Natural killer cell (primary cell): ENCODE measurements around the gene SIGLECL1. TPM values are rescaled to one million over a fixed set of nuclear protein-coding genes. Genes with fewer than 3 reads are reported as not detected.

Source experiments
- ATAC-seq, 3 donors: fragments of 150-1000 bp in 2 of 3; fragments of 200-7000 bp in 1 of 3; cut with Tn5 transposase; 1 replicate in 1 of 3; 2 replicates in 2 of 3; pipeline ENCODE4 v1.10.0; 2021; ENCODE audit warnings: mild to moderate bottlenecking in 2 of 3, moderate library complexity in 2 of 3
- DNase-seq, 2 donors: peaks; one replicate each; pipeline versions ENCODE4 v3.0.0 to v3.0.0-alpha.2; 2013 to 2021; ENCODE audit warnings: mixed read lengths in 1 of 2
- H3K27ac ChIP-seq: one replicate; pipeline ENCODE4 v1.5.1; 2013; ENCODE audit warnings: mild to moderate bottlenecking, low read length
- H3K27me3 ChIP-seq: one replicate; pipeline ENCODE4 v1.6.1; 2013; ENCODE audit warnings: low read length; ENCODE audit not compliant: control insufficient read depth, insufficient read depth
- H3K36me3 ChIP-seq: one replicate; pipeline ENCODE4 v1.6.1; 2013; ENCODE audit warnings: low read length; ENCODE audit not compliant: control insufficient read depth, insufficient read depth
- H3K4me1 ChIP-seq: one replicate; pipeline ENCODE4 v1.6.1; 2013; ENCODE audit warnings: low read length; ENCODE audit not compliant: control insufficient read depth, insufficient read depth
- H3K4me3 ChIP-seq: one replicate; pipeline ENCODE4 v1.5.1; 2013; ENCODE audit warnings: low read length
- H3K9me3 ChIP-seq: one replicate; pipeline ENCODE4 v1.6.1; 2013; ENCODE audit warnings: low read length; ENCODE audit not compliant: control insufficient read depth, insufficient read depth
- H3K27ac Mint-ChIP-seq, 2 donors: one replicate each; pipeline ENCODE4 v1.8.0; 2022; ENCODE audit warnings: mild to moderate bottlenecking in 2 of 2, mixed read lengths in 2 of 2, moderate library complexity in 1 of 2
- H3K27me3 Mint-ChIP-seq, 2 donors: one replicate each; pipeline ENCODE4 v1.8.0; 2022; ENCODE audit warnings: low read depth in 2 of 2, mixed read lengths in 2 of 2
- H3K36me3 Mint-ChIP-seq: one replicate; pipeline ENCODE4 v1.8.0; 2022; ENCODE audit warnings: mixed read lengths
- H3K4me1 Mint-ChIP-seq, 2 donors: one replicate each; pipeline ENCODE4 v1.8.0; 2022; ENCODE audit warnings: mixed read lengths in 2 of 2
- H3K4me3 Mint-ChIP-seq: one replicate; pipeline ENCODE4 v1.8.0; 2022; ENCODE audit warnings: mild to moderate bottlenecking, moderate library complexity, mixed read lengths
- H3K9me3 Mint-ChIP-seq, 2 donors: one replicate each; pipeline ENCODE4 v1.8.0; 2022; ENCODE audit warnings: mixed read lengths in 2 of 2
- CTCF ChIP-seq: fragments of 200-600 bp; IDR thresholded peaks from one replicate; pipeline ENCODE4 v1.8.0; 2022; ENCODE audit warnings: antibody characterized with exemption
- WGBS: methylation state at CpG from one replicate; pipeline ENCODE4 v1.1.7; 2013; ENCODE audit warnings: missing lambda C conversion rate; ENCODE audit not compliant: insufficient coverage; 5-methylcytosine and 5-hydroxymethylcytosine counted together
- intact Hi-C: fragments of 100-400 bp; cut with micrococcal nuclease; formaldehyde crosslinking; loops from one replicate; pipeline ENCODE4 v1.14.2; 2022
- total RNA-seq, 4 donors: library from RNA; stranded (reverse); fragments of 120-200 nt in 1 of 4; gene quantifications; one replicate each; pipeline versions ENCODE4 v1.2.3 to v1.2.4, GENCODE V29; 2013 to 2022

The SIGLECL1 gene
- total RNA-seq, 3 donors from 2014 or later (not counting 1 experiment from before 2014, with no cell fraction given): not detected

DNA sequence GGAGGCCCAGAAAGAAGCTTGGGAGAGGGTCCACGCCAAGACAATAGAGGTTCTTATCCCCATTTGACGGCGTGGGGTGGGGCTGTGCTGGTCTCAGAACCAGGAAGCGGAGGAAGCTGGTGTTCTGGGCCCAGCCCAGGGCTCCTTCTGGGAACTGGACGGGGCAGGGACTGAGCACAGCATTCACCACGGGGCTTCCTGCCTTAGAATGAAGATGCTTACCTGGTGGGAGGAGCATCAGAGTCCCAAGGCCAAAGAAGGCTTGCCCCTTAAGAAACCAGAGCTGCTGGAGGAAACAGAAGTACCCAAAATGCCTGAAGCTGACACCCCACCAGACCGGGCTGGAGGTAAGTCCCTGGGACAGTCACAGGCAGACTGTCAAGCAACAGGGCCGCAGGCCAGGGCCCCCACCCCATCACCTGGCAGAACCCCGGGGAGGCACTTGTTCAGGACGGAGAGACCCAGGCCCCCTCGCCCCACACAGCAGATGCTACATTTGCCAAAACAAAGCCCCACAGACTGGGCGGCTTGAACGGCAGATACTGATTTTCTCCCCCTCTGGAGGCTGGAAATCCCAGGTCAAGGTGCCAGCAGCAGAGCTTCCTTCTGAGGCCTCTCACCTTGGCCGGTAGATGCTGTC lies 42.8 kb downstream of the SIGLECL1 start:
- Mint-ChIP-seq H3K4me1 (no peaks in the 10 kb centered on the region), H3K27me3 (peaks cover 9 to 18% of the 10 kb centered on the region in 2 donors), H3K9me3 (no peaks in the 10 kb centered on the region), H3K4me3 (no peak overlapping the region), H3K27ac (no peak overlapping the region), H3K36me3 (no peaks in the 10 kb centered on the region)
- Histone ChIP-seq H3K9me3 (no peaks in the 10 kb centered on the region), H3K4me3 (no peak overlapping the region), H3K4me1 (no peaks in the 10 kb centered on the region), H3K36me3 (no peaks in the 10 kb centered on the region), H3K27ac (no peak overlapping the region), H3K27me3 (no peaks in the 10 kb centered on the region)
- 87% methylated on average over 14 of the region's 14 CpGs for WGBS
- intact Hi-C loops: no loop called here
- TF ChIP-seq CTCF: no peak
- DNase-seq (no peak), ATAC-seq (no peak)

GRCh38 chr19:51294211-51294976 lies 43.5 kb downstream of the SIGLECL1 start:
- Histone ChIP-seq H3K4me1 (no peaks in the 10 kb centered on the region), H3K27ac (no peak overlapping the region), H3K9me3 (no peaks in the 10 kb centered on the region), H3K36me3 (no peaks in the 10 kb centered on the region), H3K4me3 (no peak overlapping the region), H3K27me3 (no peaks in the 10 kb centered on the region)
- H3K4me3 Mint-ChIP-seq: no peak overlapping the region
- H3K9me3 Mint-ChIP-seq: no peaks in the 10 kb centered on the region
- H3K27me3 Mint-ChIP-seq: peaks cover 9 to 18% of the 10 kb centered on the region in 2 donors
- intact Hi-C loops: no loop called here
- DNase-seq: no peak
- H3K27ac Mint-ChIP-seq: no peak overlapping the region
- TF ChIP-seq CTCF: no peak
- H3K4me1 Mint-ChIP-seq: no peaks in the 10 kb centered on the region
- ATAC-seq: no peak
- H3K36me3 Mint-ChIP-seq: no peaks in the 10 kb centered on the region
- 85% methylated on average over 23 of the region's 23 CpGs for WGBS

GRCh38 chr19:51294977-51295375 lies 44.1 kb downstream of the SIGLECL1 start:
- no peak overlapping the region for H3K4me3 Mint-ChIP-seq
- no peak overlapping the region for H3K27ac ChIP-seq
- H3K36me3 ChIP-seq: no peaks in the 10 kb centered on the region
- no peak for TF ChIP-seq CTCF
- DNase-seq (no peak), ATAC-seq (no peak)
- no peaks in the 10 kb centered on the region for H3K4me1 Mint-ChIP-seq
- intact Hi-C loops: no loop called here
- H3K27ac Mint-ChIP-seq: no peak overlapping the region
- H3K4me1 ChIP-seq: no peaks in the 10 kb centered on the region
- no peaks in the 10 kb centered on the region for H3K36me3 Mint-ChIP-seq
- 74% methylated on average over 11 of the region's 12 CpGs for WGBS
- H3K9me3 ChIP-seq: no peaks in the 10 kb centered on the region
- H3K27me3 ChIP-seq: no peaks in the 10 kb centered on the region
- H3K4me3 ChIP-seq: no peak overlapping the region
- no peaks in the 10 kb centered on the region for H3K9me3 Mint-ChIP-seq
- H3K27me3 Mint-ChIP-seq: peaks cover 9 to 18% of the 10 kb centered on the region in 2 donors
